ENCODE data around the gene RPRD2.

RPRD2 gene

GRCh38 chr1:150472601-150473200 lies 108.8 kb downstream of the RPRD2 start:
- no peaks in the 10 kb centered on the region for H3K27me3 Mint-ChIP-seq
- no peak overlapping the region for H3K27ac Mint-ChIP-seq
- no peak for ATAC-seq

DNA sequence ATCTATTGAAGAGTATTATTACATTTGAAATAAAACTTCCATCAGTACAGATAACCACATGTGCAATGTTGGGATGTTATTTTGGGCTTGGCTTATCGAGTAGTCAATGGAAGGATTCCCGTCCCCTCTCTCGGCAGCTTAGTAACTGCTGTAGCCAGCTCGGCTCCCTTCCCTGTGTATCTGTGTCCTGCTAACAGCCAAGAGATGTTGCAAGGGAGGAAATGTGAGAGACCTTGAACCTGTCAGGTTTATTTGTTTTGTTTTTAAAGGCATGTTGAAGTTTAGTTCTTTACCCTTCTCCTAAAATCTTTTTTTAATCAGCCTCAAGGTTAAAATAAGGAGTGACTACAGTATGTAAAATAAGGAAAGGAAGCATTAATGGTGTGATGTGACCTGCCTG lies 109.7 kb downstream of the RPRD2 start:
- DNase-seq (no peak), ATAC-seq (no peak)
- Mint-ChIP-seq H3K27ac (no peak overlapping the region), H3K4me3 (no peak overlapping the region), H3K9me3 (no peaks in the 10 kb centered on the region), H3K36me3 (ENCODE audit: low read depth) (peaks cover 13% of the 10 kb centered on the region), H3K4me1 (peaks cover 12% of the 10 kb centered on the region), H3K27me3 (no peaks in the 10 kb centered on the region)

More at GRCh38 chr1:150472601-150473200, 108.8 kb downstream of the RPRD2 start:
- Mint-ChIP-seq H3K9me3 (no peaks in the 10 kb centered on the region), H3K36me3 (ENCODE audit: low read depth) (peaks cover 13% of the 10 kb centered on the region), H3K4me1 (peaks cover 12% of the 10 kb centered on the region), H3K4me3 (no peak overlapping the region)
- DNase-seq, result no peak

DNA sequence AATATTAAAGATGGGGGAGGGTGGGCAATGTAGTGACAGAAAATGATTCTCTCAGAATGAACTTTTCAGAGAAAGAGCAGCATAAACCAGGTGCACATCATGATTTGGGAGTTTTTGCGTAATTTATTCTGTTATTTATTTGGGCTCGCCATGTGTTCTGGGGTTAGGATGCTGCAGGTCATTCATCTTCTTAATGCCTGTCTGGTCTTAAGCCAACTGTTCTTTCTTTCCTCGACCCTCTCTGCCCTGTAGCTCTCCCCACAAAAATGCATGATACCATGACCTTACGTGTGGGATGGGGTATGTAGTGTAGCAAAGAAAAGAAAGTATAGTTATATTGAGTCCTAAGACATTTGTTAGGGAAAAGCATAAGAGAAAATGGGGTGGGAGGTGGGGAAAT lies 110.9 kb downstream of the RPRD2 start:
- no peak overlapping the region for H3K27ac Mint-ChIP-seq
- H3K27me3 Mint-ChIP-seq, result no peaks in the 10 kb centered on the region
- H3K4me3 Mint-ChIP-seq, result no peak overlapping the region
- ATAC-seq (no peak), DNase-seq (no peak)
- peaks cover 12% of the 10 kb centered on the region for H3K4me1 Mint-ChIP-seq
- H3K9me3 Mint-ChIP-seq, result no peaks in the 10 kb centered on the region
- peaks cover 13% of the 10 kb centered on the region for H3K36me3 Mint-ChIP-seq (ENCODE audit: low read depth)

DNA sequence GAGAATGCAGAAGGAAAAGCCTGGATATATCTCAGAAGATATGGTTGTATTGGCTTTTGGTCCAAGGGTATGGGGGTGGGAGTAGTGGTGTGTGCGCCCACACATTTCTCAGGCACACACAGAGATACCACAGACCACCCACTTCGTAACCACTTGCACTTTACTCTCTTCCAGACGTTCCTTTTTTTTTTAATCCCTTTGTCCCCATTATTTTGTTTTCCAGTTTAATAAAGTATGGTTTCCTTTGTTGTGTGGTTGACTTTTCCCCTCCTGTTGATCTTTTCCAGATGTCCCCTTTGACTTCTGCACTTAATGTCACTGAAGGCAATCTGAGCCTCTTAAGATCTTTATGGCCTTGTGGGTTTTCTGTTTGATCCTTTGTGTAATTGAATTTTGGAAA lies 112.8 kb downstream of the RPRD2 start:
- Mint-ChIP-seq H3K4me1 (peaks cover 12% of the 10 kb centered on the region), H3K27ac (no peak overlapping the region), H3K4me3 (no peak overlapping the region), H3K36me3 (ENCODE audit: low read depth) (peaks cover 2% of the 10 kb centered on the region), H3K9me3 (no peaks in the 10 kb centered on the region), H3K27me3 (no peaks in the 10 kb centered on the region)
- ATAC-seq (peak; percentile 10), DNase-seq (no peak)

- Mint-ChIP-seq H3K9me3 (no peaks in the 10 kb centered on the region), H3K36me3 (ENCODE audit: low read depth) (no peaks in the 10 kb centered on the region), H3K27ac (no peak overlapping the region), H3K4me1 (peaks cover 12% of the 10 kb centered on the region), H3K27me3 (no peaks in the 10 kb centered on the region), H3K4me3 (no peak overlapping the region)
- ATAC-seq, result no peak
- DNase-seq, result no peak
Observed at GRCh38 chr1:150477320-150477719, 113.4 kb downstream of the RPRD2 start.

- Mint-ChIP-seq H3K4me3 (no peak overlapping the region), H3K9me3 (no peaks in the 10 kb centered on the region), H3K27ac (no peak overlapping the region), H3K27me3 (no peaks in the 10 kb centered on the region), H3K36me3 (ENCODE audit: low read depth) (no peaks in the 10 kb centered on the region), H3K4me1 (peaks cover 12% of the 10 kb centered on the region)
- no peak for ATAC-seq
- DNase-seq, result no peak
Observed at GRCh38 chr1:150477733-150478132, 113.8 kb downstream of the RPRD2 start.

- H3K9me3 Mint-ChIP-seq, result no peaks in the 10 kb centered on the region
- DNase-seq (no peak), ATAC-seq (no peak)
- no peaks in the 10 kb centered on the region for H3K27me3 Mint-ChIP-seq
- no peaks in the 10 kb centered on the region for H3K36me3 Mint-ChIP-seq (ENCODE audit: low read depth)
- no peak overlapping the region for H3K27ac Mint-ChIP-seq
- no peak overlapping the region for H3K4me3 Mint-ChIP-seq
- H3K4me1 Mint-ChIP-seq, result peaks cover 12% of the 10 kb centered on the region
Observed at GRCh38 chr1:150479370-150479769, 115.4 kb downstream of the RPRD2 start.

GRCh38 chr1:150479927-150480352 lies 116.0 kb downstream of the RPRD2 start:
- no peak for ATAC-seq
- H3K36me3 Mint-ChIP-seq (ENCODE audit: low read depth), result no peaks in the 10 kb centered on the region
- no peaks in the 10 kb centered on the region for H3K27me3 Mint-ChIP-seq
- H3K9me3 Mint-ChIP-seq, result no peaks in the 10 kb centered on the region
- H3K27ac Mint-ChIP-seq, result no peak overlapping the region
- peaks cover 15% of the 10 kb centered on the region for H3K4me1 Mint-ChIP-seq
- no peak for DNase-seq
- no peak overlapping the region for H3K4me3 Mint-ChIP-seq

DNA sequence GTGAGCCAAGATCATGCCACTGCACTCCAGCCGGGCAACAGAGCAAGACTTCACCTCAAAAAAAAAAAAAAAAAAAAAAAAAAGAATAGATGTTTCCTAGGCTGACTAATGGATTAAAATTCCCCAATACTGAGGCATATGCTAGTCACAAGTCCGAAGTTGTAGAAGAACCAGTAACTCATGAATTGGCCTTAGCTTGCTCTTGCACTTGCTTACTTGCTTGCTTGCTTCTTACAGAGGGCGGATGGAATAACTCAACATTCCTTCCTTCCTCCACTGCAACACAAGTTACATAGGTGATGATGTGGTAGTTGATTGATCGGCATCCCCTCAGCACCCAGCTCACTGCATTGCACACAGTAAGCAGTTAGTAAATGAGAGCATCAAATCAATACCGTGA lies 120.5 kb downstream of the RPRD2 start:
- DNase-seq (no peak), ATAC-seq (no peak)
- peaks cover 13% of the 10 kb centered on the region for H3K4me1 Mint-ChIP-seq
- peaks cover 7% of the 10 kb centered on the region for H3K36me3 Mint-ChIP-seq (ENCODE audit: low read depth)
- no peaks in the 10 kb centered on the region for H3K9me3 Mint-ChIP-seq
- no peak overlapping the region for H3K27ac Mint-ChIP-seq
- H3K4me3 Mint-ChIP-seq, result no peak overlapping the region
- no peaks in the 10 kb centered on the region for H3K27me3 Mint-ChIP-seq

DNA sequence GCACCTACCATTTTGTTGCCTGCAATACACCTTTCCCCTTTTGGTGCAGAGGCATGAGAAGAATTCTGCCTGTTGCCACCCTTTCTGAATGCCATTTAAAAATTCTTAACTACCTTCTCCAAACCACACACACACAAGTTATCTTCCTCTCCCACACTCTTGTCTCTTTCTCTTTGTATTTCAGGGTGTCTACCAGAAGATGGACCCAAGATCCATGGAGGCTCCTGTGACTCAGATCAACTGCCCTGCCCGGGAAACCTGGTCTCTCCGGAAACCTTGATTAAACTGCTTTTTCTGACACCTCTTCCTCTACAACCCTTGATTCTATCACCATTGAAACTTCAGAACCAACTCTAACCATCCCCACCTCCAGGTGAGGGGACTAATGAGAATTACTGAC lies 120.9 kb downstream of the RPRD2 start:
- H3K27me3 Mint-ChIP-seq, result no peaks in the 10 kb centered on the region
- peaks cover 13% of the 10 kb centered on the region for H3K4me1 Mint-ChIP-seq
- H3K27ac Mint-ChIP-seq, result no peak overlapping the region
- no peak for ATAC-seq
- H3K36me3 Mint-ChIP-seq (ENCODE audit: low read depth), result peaks cover 8% of the 10 kb centered on the region
- no peak overlapping the region for H3K4me3 Mint-ChIP-seq
- H3K9me3 Mint-ChIP-seq, result no peaks in the 10 kb centered on the region
- DNase-seq, result no peak

DNA sequence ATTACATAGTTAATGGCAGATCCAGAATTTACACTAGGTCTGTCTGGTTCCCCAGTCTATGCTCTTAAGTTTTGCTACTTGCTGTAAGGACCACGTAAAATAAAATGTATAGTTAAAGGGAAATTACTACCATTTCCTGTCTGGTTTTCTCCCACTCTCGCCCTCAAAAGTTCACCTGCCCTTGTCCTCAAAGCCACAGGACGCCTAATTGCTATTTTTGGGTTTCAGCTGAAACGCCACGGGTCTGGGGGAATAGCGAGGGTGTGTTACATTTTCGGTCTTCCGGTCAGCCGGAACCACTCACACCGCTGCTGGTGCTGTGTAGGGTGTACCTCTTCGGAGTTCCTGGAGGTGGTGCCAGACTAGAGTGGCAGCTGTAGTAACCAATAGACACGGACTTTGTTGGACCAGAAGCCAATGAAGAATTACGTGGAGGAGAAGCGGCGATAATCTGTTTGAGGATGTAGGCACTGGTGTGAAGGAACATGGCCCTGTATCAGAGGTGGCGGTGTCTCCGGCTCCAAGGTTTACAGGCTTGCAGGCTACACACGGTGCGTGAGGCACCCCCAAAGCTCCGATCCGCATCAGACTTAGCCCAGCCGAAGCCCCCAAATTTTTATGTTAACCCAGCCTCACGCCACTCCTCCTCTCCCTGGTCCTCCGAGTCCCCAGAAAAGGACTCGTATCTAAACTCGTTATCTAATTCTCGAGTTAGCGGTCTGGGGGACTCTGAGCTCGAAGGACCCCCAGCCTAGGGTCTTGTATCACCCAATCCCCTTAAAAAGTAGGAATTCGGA lies 123.2 kb downstream of the RPRD2 start, which contains the start of gene TARS2:
Gene TARS2 (plus strand): TSS at position 454 of the 797 bp plus-strand sequence. CDS start 32 bp downstream, at position 486.
- Mint-ChIP-seq H3K4me3 (peak within 1 kb of the TSS; percentile 86), H3K27ac (peak within 1 kb of the TSS; percentile 92), H3K4me1 (peaks cover 13% of the 10 kb centered on the region), H3K36me3 (ENCODE audit: low read depth) (peaks cover 19% of the 10 kb centered on the region), H3K9me3 (no peaks in the 10 kb centered on the region), H3K27me3 (no peaks in the 10 kb centered on the region)
- ATAC-seq (peak; percentile 100), DNase-seq (peak; percentile 93)

GRCh38 chr1:150487763-150488115 lies 123.8 kb downstream of the RPRD2 start:
- Mint-ChIP-seq H3K4me1 (peaks cover 13% of the 10 kb centered on the region), H3K27ac (peak overlapping the region; percentile 92), H3K4me3 (peak overlapping the region; percentile 86), H3K36me3 (ENCODE audit: low read depth) (peaks cover 20% of the 10 kb centered on the region), H3K27me3 (no peaks in the 10 kb centered on the region), H3K9me3 (no peaks in the 10 kb centered on the region)
- ATAC-seq (no peak), DNase-seq (no peak)

DNA sequence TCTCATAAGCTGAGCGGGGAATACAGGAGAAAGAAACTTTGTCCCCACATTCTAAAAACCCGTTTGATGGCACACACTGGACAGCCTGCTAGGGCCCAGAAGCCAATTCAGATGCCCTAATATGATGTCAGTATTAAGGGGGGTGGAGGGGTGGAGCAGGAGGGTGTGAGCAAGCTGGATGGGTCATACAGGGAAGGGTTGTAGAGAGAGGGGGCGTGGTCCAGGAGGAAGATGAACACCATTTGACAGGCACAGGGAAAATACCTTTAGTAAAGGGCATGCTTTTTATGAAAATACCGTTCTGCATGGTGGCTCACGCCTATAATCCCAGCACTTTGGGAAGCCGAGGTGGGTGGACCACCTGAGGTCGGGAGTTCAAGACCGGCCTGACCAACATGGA lies 129.2 kb downstream of the RPRD2 start:
- no peak overlapping the region for H3K4me3 Mint-ChIP-seq
- H3K27me3 Mint-ChIP-seq, result no peaks in the 10 kb centered on the region
- peaks cover 4% of the 10 kb centered on the region for H3K4me1 Mint-ChIP-seq
- H3K36me3 Mint-ChIP-seq (ENCODE audit: low read depth), result peaks cover 34% of the 10 kb centered on the region
- no peak overlapping the region for H3K27ac Mint-ChIP-seq
- no peaks in the 10 kb centered on the region for H3K9me3 Mint-ChIP-seq
- DNase-seq (no peak), ATAC-seq (no peak)

DNA sequence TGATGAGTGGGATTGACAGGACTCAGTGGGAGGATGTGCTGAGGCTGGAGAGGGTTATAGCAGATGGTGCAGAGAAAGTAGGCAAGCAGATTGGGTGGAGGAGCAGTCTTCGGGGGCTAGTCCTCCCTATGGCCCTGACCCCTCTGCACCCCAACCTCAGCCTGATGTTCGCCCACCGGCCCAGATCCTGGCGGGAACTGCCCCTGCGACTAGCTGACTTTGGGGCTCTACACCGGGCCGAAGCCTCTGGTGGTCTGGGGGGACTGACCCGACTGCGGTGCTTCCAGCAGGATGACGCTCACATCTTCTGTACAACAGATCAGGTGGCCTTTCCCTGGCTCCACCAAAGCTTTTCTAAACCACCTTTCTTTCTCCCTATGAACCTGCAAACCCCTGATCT lies 134.4 kb downstream of the RPRD2 start:
- Mint-ChIP-seq H3K9me3 (no peaks in the 10 kb centered on the region), H3K36me3 (ENCODE audit: low read depth) (peaks cover 19% of the 10 kb centered on the region), H3K27ac (no peak overlapping the region), H3K4me1 (no peaks in the 10 kb centered on the region), H3K27me3 (no peaks in the 10 kb centered on the region), H3K4me3 (no peak overlapping the region)
- ATAC-seq (no peak), DNase-seq (no peak)

- Mint-ChIP-seq H3K9me3 (no peaks in the 10 kb centered on the region), H3K36me3 (ENCODE audit: low read depth) (peaks cover 18% of the 10 kb centered on the region), H3K4me3 (no peak overlapping the region), H3K27ac (no peak overlapping the region), H3K4me1 (no peaks in the 10 kb centered on the region), H3K27me3 (no peaks in the 10 kb centered on the region)
- no peak for ATAC-seq
- no peak for DNase-seq
Observed at GRCh38 chr1:150505431-150505830, 141.5 kb downstream of the RPRD2 start.

Data from activated naive CD8-positive, alpha-beta T cell treated with anti-CD3 and anti-CD28 coated beads, Interleukin-2, amount 50 U/mL, for 24 hours (primary cell).